Measurements from ENCODE around the gene IDH3A. TPM values are rescaled to one million over a fixed set of nuclear protein-coding genes. Genes with fewer than 3 reads are reported as not detected.
A peak's percentile ranks its signal among the peaks of the same experiment; 100 is the strongest.

Gene IDH3A
- total RNA-seq, 1 donor from 2014 or later = 78.3 TPM

DNA sequence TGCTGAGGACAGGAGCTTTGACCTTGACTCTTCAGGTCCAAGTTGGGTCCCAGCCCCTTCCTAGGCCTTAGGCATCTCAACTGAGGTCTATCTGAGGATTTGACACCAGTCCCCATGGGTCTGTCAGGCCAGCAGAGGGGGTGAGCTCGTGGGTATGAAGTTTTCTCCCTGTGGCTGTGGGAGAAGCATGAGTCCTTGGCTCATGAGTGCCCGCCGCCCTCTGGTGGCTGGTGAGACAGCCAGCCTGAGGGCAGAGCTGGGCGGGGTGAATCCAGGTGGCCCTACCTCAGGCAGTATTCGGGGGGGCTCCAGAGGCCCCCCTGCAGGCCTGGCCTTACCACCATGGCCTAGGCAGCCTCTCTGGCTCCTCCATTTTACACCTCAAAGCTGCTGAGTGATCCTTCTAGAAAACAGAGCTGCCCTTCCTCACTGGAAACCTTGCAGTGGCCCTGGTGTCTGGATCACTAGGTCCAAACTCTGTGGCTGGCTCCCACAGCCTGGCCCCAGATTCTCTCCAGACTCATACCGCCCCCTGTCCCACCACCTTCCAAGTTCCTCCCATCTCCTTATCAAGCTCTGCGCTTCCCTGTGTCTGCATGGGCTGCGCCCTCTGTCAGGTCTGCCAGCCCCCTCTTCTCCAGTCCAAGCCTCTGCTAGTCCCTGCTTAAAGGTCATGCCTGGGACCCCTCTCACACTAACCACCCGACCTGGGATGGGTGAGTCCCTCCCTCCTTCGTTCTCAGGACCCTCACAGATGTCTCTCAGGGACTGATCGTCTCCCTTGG is 40.7 kb upstream of the IDH3A start:
- Histone ChIP-seq H3K27me3 (ENCODE audit: low read depth) (no peaks in the 10 kb centered on the region), H3K4me1 (peaks cover 17% of the 10 kb centered on the region), H3K27ac (no peak overlapping the region), H3K36me3 (no peaks in the 10 kb centered on the region), H3K9me3 (no peaks in the 10 kb centered on the region), H3K4me3 (no peak overlapping the region)
- ATAC-seq (peak; percentile 92), DNase-seq (peak; percentile 91)
- intact Hi-C loops (cut with DNase I) = loop anchor here (5.0 kb wide), 1 partner anchor 141 kb away; no protein-coding TSS in a partner anchor
- TF ChIP-seq CTCF (IDR thresholded peaks at IDR 0.05) = peak; percentile 97

- ATAC-seq = no peak
- no peak for DNase-seq
- intact Hi-C loops (cut with DNase I) = loop anchor here (5.0 kb wide), 1 partner anchor 142 kb away; no protein-coding TSS in a partner anchor
- H3K27ac ChIP-seq = no peak overlapping the region
- no peak for TF ChIP-seq CTCF (IDR thresholded peaks at IDR 0.05)
- no peaks in the 10 kb centered on the region for H3K27me3 ChIP-seq (ENCODE audit: low read depth)
- no peaks in the 10 kb centered on the region for H3K36me3 ChIP-seq
- no peak overlapping the region for H3K4me3 ChIP-seq
- H3K4me1 ChIP-seq = peaks cover 10% of the 10 kb centered on the region
- no peaks in the 10 kb centered on the region for H3K9me3 ChIP-seq
Observed at GRCh38 chr15:78109156-78109555, 40.0 kb upstream of the IDH3A start.

- no peak for ATAC-seq
- intact Hi-C loops (cut with DNase I) = loop anchor here (10.0 kb wide), 1 partner anchor 85 kb away; no protein-coding TSS in a partner anchor
Observed at GRCh38 chr15:78110096-78110495, 39.1 kb upstream of the IDH3A start.

GRCh38 chr15:78110916-78111475 is 38.2 kb upstream of the IDH3A start:
- DNase-seq (no peak), ATAC-seq (no peak)
- no peak for TF ChIP-seq CTCF (IDR thresholded peaks at IDR 0.05)
- Histone ChIP-seq H3K36me3 (no peaks in the 10 kb centered on the region), H3K4me3 (no peak overlapping the region), H3K4me1 (peaks cover 3% of the 10 kb centered on the region), H3K27ac (no peak overlapping the region), H3K9me3 (no peaks in the 10 kb centered on the region), H3K27me3 (ENCODE audit: low read depth) (no peaks in the 10 kb centered on the region)
- intact Hi-C loops (cut with DNase I) = loop anchor here (10.0 kb wide), 1 partner anchor 84 kb away; no protein-coding TSS in a partner anchor

More at GRCh38 chr15:78110096-78110495, 39.1 kb upstream of the IDH3A start:
- Histone ChIP-seq H3K4me1 (peaks cover 3% of the 10 kb centered on the region), H3K27ac (no peak overlapping the region), H3K27me3 (ENCODE audit: low read depth) (no peaks in the 10 kb centered on the region), H3K36me3 (no peaks in the 10 kb centered on the region), H3K9me3 (no peaks in the 10 kb centered on the region), H3K4me3 (no peak overlapping the region)
- TF ChIP-seq CTCF (IDR thresholded peaks at IDR 0.05) = no peak
- DNase-seq = no peak

DNA sequence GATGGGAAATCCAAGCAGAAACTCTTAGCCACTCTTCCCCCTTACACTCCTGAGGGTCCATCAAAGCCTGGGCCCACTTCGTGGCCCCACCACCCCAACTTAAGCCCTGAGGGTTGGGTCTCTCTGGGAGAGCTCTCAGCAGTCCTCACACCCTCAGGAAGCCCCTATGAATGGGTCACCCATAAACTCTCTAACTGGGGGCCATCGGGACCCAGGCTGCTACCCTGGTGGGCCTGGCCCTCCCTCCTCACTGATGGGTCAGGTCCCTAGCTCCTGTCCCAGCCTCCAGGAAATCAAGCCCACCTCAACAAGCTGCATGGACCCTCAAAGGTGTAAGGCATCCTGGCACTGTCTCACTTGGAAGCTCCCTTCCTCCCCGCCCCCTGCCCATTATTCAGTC is 37.4 kb upstream of the IDH3A start:
- no peak overlapping the region for H3K4me3 ChIP-seq
- no peak for ATAC-seq
- intact Hi-C loops (cut with DNase I) = loop anchor here (10.0 kb wide), 1 partner anchor 83 kb away; no protein-coding TSS in a partner anchor
- H3K4me1 ChIP-seq = peaks cover 3% of the 10 kb centered on the region
- H3K9me3 ChIP-seq = no peaks in the 10 kb centered on the region
- no peak for TF ChIP-seq CTCF (IDR thresholded peaks at IDR 0.05)
- no peak overlapping the region for H3K27ac ChIP-seq
- H3K27me3 ChIP-seq (ENCODE audit: low read depth) = no peaks in the 10 kb centered on the region
- no peak for DNase-seq
- no peaks in the 10 kb centered on the region for H3K36me3 ChIP-seq
